Measurements from ENCODE around the gene SIL1. TPM values are rescaled to one million over a fixed set of nuclear protein-coding genes. Genes with fewer than 3 reads are reported as not detected.

Gene SIL1
- total and polyA plus RNA-seq, 2 of the 13 experiments (the other 11 are each of a cell fraction or from before 2014, with no cell fraction given), result 26.0 to 30.0 TPM

DNA sequence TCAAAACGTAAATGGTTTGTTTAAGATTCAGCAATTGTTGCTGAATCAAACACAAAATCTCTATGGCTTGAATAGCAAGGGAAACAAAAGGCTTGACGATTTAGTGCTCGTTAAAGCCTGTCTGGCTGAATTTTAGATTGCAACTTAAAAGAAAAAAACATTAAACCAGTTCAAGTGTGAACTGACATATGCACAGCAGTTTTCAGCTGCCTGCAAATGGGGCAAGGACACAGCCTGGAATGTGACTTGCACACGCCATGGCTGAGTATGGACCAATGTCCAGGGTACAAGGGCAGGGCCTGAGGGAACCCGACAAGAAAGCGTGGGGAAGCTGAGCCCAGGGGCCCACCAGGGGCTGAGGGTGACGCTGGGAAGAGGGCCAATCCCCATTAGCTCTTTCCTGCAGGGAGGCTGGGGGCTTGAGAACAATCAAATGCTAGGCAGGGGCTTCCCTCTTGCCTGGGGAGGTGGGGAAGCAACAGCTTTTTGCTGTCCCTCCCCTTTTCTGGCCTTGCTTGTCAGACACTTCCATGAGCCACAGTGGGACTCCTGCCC is 233.4 kb downstream of the SIL1 start (continued):
- TF ChIP-seq, protein P1, sequence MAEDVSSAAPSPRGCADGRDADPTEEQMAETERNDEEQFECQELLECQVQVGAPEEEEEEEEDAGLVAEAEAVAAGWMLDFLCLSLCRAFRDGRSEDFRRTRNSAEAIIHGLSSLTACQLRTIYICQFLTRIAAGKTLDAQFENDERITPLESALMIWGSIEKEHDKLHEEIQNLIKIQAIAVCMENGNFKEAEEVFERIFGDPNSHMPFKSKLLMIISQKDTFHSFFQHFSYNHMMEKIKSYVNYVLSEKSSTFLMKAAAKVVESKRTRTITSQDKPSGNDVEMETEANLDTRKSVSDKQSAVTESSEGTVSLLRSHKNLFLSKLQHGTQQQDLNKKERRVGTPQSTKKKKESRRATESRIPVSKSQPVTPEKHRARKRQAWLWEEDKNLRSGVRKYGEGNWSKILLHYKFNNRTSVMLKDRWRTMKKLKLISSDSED (CRISPR knock-in tag; IDR thresholded peaks at IDR 0.05), result no peak
- TF ChIP-seq ZNF3 (CRISPR knock-in tag; IDR thresholded peaks at IDR 0.05), result no peak
- no peak for TF ChIP-seq ZFP82 (CRISPR knock-in tag; IDR thresholded peaks at IDR 0.05; ENCODE audit: borderline replicate concordance)
- no peak for TF ChIP-seq ZNF292 (CRISPR knock-in tag; IDR thresholded peaks at IDR 0.05; ENCODE audit: borderline replicate concordance, low read depth)
- TF ChIP-seq, protein P2, sequence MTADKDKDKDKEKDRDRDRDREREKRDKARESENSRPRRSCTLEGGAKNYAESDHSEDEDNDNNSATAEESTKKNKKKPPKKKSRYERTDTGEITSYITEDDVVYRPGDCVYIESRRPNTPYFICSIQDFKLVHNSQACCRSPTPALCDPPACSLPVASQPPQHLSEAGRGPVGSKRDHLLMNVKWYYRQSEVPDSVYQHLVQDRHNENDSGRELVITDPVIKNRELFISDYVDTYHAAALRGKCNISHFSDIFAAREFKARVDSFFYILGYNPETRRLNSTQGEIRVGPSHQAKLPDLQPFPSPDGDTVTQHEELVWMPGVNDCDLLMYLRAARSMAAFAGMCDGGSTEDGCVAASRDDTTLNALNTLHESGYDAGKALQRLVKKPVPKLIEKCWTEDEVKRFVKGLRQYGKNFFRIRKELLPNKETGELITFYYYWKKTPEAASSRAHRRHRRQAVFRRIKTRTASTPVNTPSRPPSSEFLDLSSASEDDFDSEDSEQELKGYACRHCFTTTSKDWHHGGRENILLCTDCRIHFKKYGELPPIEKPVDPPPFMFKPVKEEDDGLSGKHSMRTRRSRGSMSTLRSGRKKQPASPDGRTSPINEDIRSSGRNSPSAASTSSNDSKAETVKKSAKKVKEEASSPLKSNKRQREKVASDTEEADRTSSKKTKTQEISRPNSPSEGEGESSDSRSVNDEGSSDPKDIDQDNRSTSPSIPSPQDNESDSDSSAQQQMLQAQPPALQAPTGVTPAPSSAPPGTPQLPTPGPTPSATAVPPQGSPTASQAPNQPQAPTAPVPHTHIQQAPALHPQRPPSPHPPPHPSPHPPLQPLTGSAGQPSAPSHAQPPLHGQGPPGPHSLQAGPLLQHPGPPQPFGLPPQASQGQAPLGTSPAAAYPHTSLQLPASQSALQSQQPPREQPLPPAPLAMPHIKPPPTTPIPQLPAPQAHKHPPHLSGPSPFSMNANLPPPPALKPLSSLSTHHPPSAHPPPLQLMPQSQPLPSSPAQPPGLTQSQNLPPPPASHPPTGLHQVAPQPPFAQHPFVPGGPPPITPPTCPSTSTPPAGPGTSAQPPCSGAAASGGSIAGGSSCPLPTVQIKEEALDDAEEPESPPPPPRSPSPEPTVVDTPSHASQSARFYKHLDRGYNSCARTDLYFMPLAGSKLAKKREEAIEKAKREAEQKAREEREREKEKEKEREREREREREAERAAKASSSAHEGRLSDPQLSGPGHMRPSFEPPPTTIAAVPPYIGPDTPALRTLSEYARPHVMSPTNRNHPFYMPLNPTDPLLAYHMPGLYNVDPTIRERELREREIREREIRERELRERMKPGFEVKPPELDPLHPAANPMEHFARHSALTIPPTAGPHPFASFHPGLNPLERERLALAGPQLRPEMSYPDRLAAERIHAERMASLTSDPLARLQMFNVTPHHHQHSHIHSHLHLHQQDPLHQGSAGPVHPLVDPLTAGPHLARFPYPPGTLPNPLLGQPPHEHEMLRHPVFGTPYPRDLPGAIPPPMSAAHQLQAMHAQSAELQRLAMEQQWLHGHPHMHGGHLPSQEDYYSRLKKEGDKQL (CRISPR knock-in tag; IDR thresholded peaks at IDR 0.05; ENCODE audit: low read depth), result no peak
- TF ChIP-seq KDM4B (CRISPR knock-in tag; IDR thresholded peaks at IDR 0.05), result no peak
- TF ChIP-seq YY1 (IDR thresholded peaks at IDR 0.05; ENCODE audit: insufficient read depth, insufficient replicate concordance, low read depth, low read length), result peak; percentile 49
- no peak for TF ChIP-seq ZNF124 (CRISPR knock-in tag; IDR thresholded peaks at IDR 0.05)
- TF ChIP-seq KDM5A (IDR thresholded peaks at IDR 0.05; ENCODE audit: borderline replicate concordance, low read length), result no peak
- no peak for TF ChIP-seq MLX (CRISPR knock-in tag; IDR thresholded peaks at IDR 0.05)
- TF ChIP-seq ZNF484 (CRISPR knock-in tag; IDR thresholded peaks at IDR 0.05; ENCODE audit: borderline replicate concordance, low read depth), result no peak
- TF ChIP-seq TEAD3 (CRISPR knock-in tag; optimal IDR thresholded peaks at IDR 0.05; ENCODE audit: borderline replicate concordance), result peak; percentile 98
- 0 out of 2 replicates have a peak, but pooled peaks have one; percentile 14 for TF ChIP-seq HOMEZ (CRISPR knock-in tag; IDR thresholded peaks at IDR 0.05; ENCODE audit: low read depth)
- TF ChIP-seq, protein P3, sequence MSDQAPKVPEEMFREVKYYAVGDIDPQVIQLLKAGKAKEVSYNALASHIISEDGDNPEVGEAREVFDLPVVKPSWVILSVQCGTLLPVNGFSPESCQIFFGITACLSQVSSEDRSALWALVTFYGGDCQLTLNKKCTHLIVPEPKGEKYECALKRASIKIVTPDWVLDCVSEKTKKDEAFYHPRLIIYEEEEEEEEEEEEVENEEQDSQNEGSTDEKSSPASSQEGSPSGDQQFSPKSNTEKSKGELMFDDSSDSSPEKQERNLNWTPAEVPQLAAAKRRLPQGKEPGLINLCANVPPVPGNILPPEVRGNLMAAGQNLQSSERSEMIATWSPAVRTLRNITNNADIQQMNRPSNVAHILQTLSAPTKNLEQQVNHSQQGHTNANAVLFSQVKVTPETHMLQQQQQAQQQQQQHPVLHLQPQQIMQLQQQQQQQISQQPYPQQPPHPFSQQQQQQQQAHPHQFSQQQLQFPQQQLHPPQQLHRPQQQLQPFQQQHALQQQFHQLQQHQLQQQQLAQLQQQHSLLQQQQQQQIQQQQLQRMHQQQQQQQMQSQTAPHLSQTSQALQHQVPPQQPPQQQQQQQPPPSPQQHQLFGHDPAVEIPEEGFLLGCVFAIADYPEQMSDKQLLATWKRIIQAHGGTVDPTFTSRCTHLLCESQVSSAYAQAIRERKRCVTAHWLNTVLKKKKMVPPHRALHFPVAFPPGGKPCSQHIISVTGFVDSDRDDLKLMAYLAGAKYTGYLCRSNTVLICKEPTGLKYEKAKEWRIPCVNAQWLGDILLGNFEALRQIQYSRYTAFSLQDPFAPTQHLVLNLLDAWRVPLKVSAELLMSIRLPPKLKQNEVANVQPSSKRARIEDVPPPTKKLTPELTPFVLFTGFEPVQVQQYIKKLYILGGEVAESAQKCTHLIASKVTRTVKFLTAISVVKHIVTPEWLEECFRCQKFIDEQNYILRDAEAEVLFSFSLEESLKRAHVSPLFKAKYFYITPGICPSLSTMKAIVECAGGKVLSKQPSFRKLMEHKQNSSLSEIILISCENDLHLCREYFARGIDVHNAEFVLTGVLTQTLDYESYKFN (CRISPR knock-in tag; conservative IDR thresholded peaks at IDR 0.05), result peak; percentile 85
- no peak for TF ChIP-seq ZNF563 (CRISPR knock-in tag; IDR thresholded peaks at IDR 0.05)
- TF ChIP-seq ZKSCAN8 (CRISPR knock-in tag; IDR thresholded peaks at IDR 0.05; ENCODE audit: borderline replicate concordance), result 0 out of 2 replicates have a peak, but pooled peaks have one; percentile 46
- no peak for TF ChIP-seq ZNF234 (CRISPR knock-in tag; conservative IDR thresholded peaks at IDR 0.05)
